ENCODE data around the gene B4GALNT1.
"Not testable (repeated sequence)": the region's sequence is repeated elsewhere in the genome, so short reads cannot be mapped to it uniquely, and the experiment has no call there.

Gene B4GALNT1

DNA sequence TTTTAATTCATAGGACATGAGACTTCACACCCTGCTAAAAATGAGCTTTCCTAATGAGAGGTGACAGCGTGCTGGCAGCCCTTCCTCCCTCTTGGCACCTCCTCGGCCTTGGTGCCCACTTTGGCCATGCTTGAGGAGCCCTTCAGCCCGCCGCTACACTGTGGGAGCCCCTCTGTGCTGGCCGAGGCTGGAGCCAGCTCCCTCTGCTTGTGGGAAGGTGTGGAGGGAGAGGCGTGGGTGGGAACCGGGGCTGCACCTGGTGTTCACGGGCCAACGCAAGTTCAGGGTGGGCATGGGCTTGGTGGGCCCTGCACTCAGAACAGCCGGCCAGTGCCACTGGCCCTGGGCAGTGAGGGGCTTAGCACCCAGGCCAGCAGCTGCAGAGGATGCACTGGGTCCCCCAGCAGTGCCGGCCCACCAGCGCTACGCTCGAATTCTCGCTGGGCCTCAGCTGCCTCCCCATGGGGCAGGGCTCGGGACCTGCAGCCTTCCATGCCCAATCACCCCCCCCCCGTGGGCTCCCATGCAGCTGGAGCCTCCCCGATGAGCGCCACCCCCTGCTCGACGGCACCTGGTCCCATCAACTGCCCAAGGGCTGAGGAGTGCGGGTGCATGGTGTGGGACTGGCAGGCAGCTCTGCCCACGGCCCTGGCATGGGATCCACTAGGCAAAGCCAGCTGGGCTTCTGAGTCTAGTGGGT, 22.7 kb upstream of the B4GALNT1 start:
- peaks cover 20% of the 10 kb centered on the region for H3K9me3 ChIP-seq (ENCODE audit: severe bottlenecking)
- no peak overlapping the region for H3K4me3 ChIP-seq (ENCODE audit: low read depth, low read length)
- no peak for TF ChIP-seq CTCF (IDR thresholded peaks at IDR 0.05; ENCODE audit: low read depth, low read length)
- no peak overlapping the region for H3K27ac ChIP-seq
- H3K36me3 ChIP-seq = no peaks in the 10 kb centered on the region
- H3K27me3 ChIP-seq (ENCODE audit: insufficient read depth, low read depth, severe bottlenecking) = no peaks in the 10 kb centered on the region
- no peak for DNase-seq

DNA sequence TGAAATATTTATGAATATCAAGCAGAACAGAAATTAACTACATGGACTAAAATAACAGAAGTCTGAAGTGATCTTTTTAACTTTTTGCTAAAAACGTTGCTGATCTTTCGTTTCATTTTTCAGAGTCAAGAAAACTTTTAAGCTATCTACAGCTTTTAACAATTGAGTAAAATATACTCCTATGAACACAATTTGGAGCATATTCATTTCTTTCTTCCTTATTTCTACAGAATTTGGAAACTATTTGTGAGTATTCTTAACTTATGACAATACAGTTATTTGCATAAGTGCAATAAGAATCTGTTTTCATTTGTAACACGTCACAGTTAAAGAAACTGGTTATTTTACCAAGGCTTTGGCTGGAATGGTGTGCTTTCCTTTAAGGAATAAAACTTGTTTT, 21.0 kb upstream of the B4GALNT1 start:
- DNase-seq = no peak
- H3K4me3 ChIP-seq (ENCODE audit: low read depth, low read length) = no peak overlapping the region
- H3K27ac ChIP-seq = no peak overlapping the region
- no peaks in the 10 kb centered on the region for H3K36me3 ChIP-seq
- peaks cover 12% of the 10 kb centered on the region for H3K9me3 ChIP-seq (ENCODE audit: severe bottlenecking)
- no peak for TF ChIP-seq CTCF (IDR thresholded peaks at IDR 0.05; ENCODE audit: low read depth, low read length)
- H3K27me3 ChIP-seq (ENCODE audit: insufficient read depth, low read depth, severe bottlenecking) = no peaks in the 10 kb centered on the region

GRCh38 chr12:57646659-57647049, 13.7 kb upstream of the B4GALNT1 start:
- H3K4me3 ChIP-seq (ENCODE audit: low read depth, low read length); DNase-seq; H3K27ac ChIP-seq; H3K27me3 ChIP-seq (ENCODE audit: insufficient read depth, low read depth, severe bottlenecking); H3K36me3 ChIP-seq: not testable (repeated sequence)
- peaks cover 13% of the 10 kb centered on the region for H3K9me3 ChIP-seq (ENCODE audit: severe bottlenecking)

DNA sequence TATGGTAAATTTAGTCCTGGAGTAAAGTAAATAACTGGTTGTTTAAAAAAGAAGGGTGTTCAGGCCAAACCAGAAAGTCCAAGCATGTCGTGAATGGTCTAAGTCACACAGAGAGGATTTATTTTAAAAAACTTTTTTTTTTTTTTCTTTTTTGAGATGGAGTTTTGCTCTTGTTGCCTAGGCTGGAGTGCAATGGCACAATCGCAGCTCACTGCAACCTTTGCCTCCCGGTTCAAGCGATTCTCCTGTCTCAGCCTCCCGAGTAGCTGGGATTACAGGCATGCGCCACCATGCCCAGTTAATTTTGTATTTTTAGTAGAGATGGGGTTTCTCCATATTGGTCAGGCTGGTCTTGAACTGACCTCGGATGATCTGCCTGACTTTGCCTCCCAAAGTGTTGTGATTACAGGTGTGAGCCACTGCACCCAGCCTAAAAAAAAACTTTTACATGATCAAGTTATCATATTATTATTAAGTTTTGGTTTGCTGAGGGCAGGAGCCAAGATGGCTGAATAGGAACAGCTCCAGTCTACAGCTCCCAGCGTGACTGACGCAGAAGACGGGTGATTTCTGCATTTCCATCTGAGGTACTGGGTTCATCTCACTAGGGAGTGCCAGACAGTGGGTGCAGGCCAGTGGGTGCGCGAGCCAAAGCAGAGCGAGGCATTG, 13.1 kb upstream of the B4GALNT1 start:
- H3K4me3 ChIP-seq (ENCODE audit: low read depth, low read length); H3K27me3 ChIP-seq (ENCODE audit: insufficient read depth, low read depth, severe bottlenecking); H3K36me3 ChIP-seq; H3K27ac ChIP-seq; DNase-seq: not testable (repeated sequence)
- H3K9me3 ChIP-seq (ENCODE audit: severe bottlenecking) = peaks cover 13% of the 10 kb centered on the region

- no peak for DNase-seq
- TF ChIP-seq CTCF (IDR thresholded peaks at IDR 0.05; ENCODE audit: low read depth, low read length) = no peak
- no peaks in the 10 kb centered on the region for H3K27me3 ChIP-seq (ENCODE audit: insufficient read depth, low read depth, severe bottlenecking)
- peaks cover 13% of the 10 kb centered on the region for H3K9me3 ChIP-seq (ENCODE audit: severe bottlenecking)
- H3K27ac ChIP-seq = no peak overlapping the region
- H3K36me3 ChIP-seq = no peaks in the 10 kb centered on the region
- H3K4me3 ChIP-seq (ENCODE audit: low read depth, low read length) = no peak overlapping the region
These were observed 8.9 kb upstream of the B4GALNT1 start for GRCh38 chr12:57641699-57642442.

DNA sequence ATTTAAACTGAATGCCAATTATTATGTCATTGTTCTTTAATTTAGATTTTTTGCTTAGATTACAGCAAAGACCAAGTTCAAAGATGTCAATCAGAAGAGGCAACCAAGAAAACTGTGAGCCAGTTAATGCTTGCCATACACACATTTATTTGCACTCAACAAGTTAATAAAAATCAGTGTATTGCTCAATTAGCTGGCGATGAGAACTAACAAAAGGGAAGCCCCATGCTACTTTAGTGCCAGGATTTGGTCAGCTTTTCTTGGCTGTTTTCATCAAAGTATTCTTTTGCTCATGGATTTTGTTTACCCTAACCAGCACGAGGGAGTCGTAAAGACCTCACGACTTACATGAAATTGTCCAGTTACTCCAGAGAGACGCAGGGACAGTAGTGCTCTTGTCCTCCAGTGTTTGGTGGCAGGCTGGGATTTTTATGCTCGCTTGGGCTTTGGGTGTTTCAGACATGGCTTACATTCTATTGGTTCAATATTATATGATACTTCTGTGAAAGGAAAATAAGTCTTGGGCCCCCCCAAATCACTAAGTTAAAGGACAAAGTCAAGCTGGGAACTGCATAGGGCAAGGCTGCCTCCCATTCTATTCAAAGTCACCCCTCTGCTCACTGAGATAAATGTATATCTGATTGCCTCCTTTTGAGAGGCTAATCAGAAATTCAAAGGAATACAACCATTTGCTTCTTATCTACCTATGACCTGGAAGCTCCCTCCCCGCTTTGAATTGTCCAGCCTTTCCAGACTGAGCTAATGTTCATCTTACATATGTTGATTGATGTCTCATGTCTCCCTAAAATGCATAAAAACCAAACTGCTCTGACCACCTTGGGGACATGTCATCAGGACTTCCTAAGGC, 7.4 kb upstream of the B4GALNT1 start:
- Histone ChIP-seq H3K27me3 (ENCODE audit: insufficient read depth, low read depth, severe bottlenecking) (no peaks in the 10 kb centered on the region), H3K4me3 (ENCODE audit: low read depth, low read length) (no peak overlapping the region), H3K36me3 (no peaks in the 10 kb centered on the region), H3K9me3 (ENCODE audit: severe bottlenecking) (peaks cover 6% of the 10 kb centered on the region), H3K27ac (no peak overlapping the region)
- no peak for DNase-seq
- no peak for TF ChIP-seq CTCF (IDR thresholded peaks at IDR 0.05; ENCODE audit: low read depth, low read length)

Measured in WERI-Rb-1 (cell line).